Skeletal muscle satellite cell (primary cell): ENCODE measurements around the gene IFT25.
"Not testable (repeated sequence)": the region's sequence is repeated elsewhere in the genome, so short reads cannot be mapped to it uniquely, and the experiment has no call there.

Source experiments
- H3K27me3 ChIP-seq: 2 replicates; pipeline ENCODE4 v1.7.0; 2013; ENCODE audit warnings: low read length; ENCODE audit not compliant: control insufficient read depth, insufficient read depth
- H3K36me3 ChIP-seq: 2 replicates; pipeline ENCODE4 v1.7.0; 2013; ENCODE audit warnings: mild to moderate bottlenecking, control low read depth, low read length; ENCODE audit not compliant: insufficient read depth
- H3K4me1 ChIP-seq: 2 replicates; pipeline ENCODE4 v1.7.0; 2013; ENCODE audit warnings: low read length; ENCODE audit not compliant: control insufficient read depth, insufficient read depth
- H3K4me2 ChIP-seq: 2 replicates; pipeline ENCODE4 v1.7.0; 2013; ENCODE audit warnings: mild to moderate bottlenecking, low read length
- H3K4me3 ChIP-seq: 2 replicates; pipeline ENCODE4 v1.7.0; 2013; ENCODE audit warnings: low read length
- H3K9ac ChIP-seq: 2 replicates; pipeline ENCODE4 v1.7.0; 2013; ENCODE audit warnings: mild to moderate bottlenecking, low read depth, low read length, moderate library complexity
- H3K9me3 ChIP-seq: replicated peaks from 2 replicates; pipeline ENCODE4 v1.7.0; 2013; ENCODE audit warnings: mild to moderate bottlenecking, control low read depth, low read length

IFT25 gene

DNA sequence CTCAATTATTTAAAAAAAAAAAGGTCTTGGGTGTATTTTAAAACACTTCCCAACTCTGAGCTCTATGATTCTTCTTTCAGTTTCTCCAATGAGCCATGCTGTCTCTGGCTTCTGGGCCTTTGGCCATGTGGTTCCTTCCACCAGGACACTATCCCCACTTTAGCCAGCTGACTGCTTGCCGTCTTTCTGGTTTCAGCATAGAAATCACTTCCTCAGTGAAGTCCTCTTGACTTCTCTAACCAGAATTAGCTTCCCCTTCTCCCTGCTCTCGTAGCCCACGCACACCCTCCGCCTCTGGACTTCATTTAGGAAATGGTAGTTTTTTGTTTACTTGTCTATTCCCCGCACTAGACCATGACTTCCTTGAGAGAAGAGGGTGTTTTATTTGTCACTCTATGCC is 52.6 kb downstream of the IFT25 start:
- Histone ChIP-seq H3K9ac (no peak overlapping the region), H3K36me3 (no peaks in the 10 kb centered on the region), H3K4me1 (peaks cover 23% of the 10 kb centered on the region), H3K9me3 (no peaks in the 10 kb centered on the region), H3K27me3 (no peaks in the 10 kb centered on the region), H3K4me3 (no peak overlapping the region), H3K4me2 (no peak overlapping the region)

DNA sequence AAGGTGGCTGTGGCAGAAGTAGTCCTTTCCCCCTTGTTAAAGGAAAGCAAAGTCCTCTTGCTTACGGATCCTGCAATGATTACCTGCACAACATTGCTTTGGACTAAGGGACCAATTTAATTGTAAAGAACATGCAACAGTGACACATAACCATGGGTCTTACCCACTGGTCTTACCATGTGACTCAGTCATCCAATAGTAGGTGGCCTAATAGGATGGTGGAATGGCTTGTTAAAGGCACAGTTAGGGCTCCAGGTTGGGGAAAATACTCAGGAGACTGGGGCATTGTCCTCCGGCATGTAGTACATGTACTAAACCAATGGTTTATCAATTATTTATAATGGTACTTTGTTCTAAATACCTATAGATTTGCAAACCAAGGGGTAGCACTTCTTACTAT is 53.8 kb downstream of the IFT25 start:
- H3K4me3 ChIP-seq: no peak overlapping the region
- H3K27me3 ChIP-seq: no peaks in the 10 kb centered on the region
- peaks cover 4% of the 10 kb centered on the region for H3K36me3 ChIP-seq

DNA sequence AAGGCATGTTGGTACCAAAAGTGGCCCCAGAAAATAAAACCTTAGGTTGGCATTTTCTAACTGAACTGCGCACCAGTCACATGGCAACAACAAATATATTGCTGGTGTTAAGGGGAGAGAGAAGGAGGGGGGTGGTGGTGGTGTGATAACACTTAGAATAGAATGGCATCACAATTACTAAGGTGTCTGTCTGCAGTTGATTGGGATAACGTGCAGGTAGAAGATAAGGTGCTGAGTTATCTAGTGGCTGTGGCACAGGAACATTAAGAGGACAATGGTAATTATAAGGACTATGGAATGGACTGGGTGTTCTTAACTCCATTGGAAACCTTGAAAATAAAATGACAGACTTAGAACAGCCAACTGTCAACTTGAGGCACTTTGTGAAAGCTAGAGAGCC is 54.5 kb downstream of the IFT25 start:
- Histone ChIP-seq H3K36me3 (peaks cover 4% of the 10 kb centered on the region), H3K9me3 (no peaks in the 10 kb centered on the region), H3K4me1 (peaks cover 13% of the 10 kb centered on the region), H3K27me3 (no peaks in the 10 kb centered on the region), H3K4me3 (no peak overlapping the region), H3K9ac (no peak overlapping the region), H3K4me2 (no peak overlapping the region)

More for the DNA sequence above, 53.8 kb downstream of the IFT25 start:
- peaks cover 18% of the 10 kb centered on the region for H3K4me1 ChIP-seq
- H3K9me3 ChIP-seq: no peaks in the 10 kb centered on the region
- H3K9ac ChIP-seq: no peak overlapping the region
- H3K4me2 ChIP-seq: no peak overlapping the region

DNA sequence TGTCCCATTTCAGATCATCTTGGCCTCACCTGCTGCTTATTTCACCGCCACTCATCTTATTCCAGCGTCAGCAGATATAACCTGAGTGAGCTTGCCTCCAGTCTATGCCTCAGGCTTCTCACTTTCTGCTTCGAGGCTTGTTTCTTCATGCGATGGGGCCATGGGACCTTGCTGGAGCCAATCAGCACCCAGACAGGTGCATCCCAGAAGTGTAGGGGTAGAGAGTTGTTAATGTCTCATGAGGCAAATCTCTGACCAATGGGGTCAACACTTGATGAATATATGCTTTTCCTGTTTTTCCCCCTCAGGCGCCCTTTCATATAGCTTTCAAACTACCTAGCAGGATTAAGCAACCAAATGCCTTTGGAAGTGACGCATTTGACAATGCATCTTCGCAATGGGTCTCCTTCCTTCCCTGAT is 55.0 kb downstream of the IFT25 start:
- H3K27me3 ChIP-seq: no peaks in the 10 kb centered on the region
- H3K4me2 ChIP-seq: peak overlapping the region; percentile 90
- peaks cover 4% of the 10 kb centered on the region for H3K36me3 ChIP-seq
- no peaks in the 10 kb centered on the region for H3K9me3 ChIP-seq
- peak overlapping the region; percentile 95 for H3K4me3 ChIP-seq
- peak overlapping the region; percentile 88 for H3K9ac ChIP-seq
- H3K4me1 ChIP-seq: peaks cover 13% of the 10 kb centered on the region

DNA sequence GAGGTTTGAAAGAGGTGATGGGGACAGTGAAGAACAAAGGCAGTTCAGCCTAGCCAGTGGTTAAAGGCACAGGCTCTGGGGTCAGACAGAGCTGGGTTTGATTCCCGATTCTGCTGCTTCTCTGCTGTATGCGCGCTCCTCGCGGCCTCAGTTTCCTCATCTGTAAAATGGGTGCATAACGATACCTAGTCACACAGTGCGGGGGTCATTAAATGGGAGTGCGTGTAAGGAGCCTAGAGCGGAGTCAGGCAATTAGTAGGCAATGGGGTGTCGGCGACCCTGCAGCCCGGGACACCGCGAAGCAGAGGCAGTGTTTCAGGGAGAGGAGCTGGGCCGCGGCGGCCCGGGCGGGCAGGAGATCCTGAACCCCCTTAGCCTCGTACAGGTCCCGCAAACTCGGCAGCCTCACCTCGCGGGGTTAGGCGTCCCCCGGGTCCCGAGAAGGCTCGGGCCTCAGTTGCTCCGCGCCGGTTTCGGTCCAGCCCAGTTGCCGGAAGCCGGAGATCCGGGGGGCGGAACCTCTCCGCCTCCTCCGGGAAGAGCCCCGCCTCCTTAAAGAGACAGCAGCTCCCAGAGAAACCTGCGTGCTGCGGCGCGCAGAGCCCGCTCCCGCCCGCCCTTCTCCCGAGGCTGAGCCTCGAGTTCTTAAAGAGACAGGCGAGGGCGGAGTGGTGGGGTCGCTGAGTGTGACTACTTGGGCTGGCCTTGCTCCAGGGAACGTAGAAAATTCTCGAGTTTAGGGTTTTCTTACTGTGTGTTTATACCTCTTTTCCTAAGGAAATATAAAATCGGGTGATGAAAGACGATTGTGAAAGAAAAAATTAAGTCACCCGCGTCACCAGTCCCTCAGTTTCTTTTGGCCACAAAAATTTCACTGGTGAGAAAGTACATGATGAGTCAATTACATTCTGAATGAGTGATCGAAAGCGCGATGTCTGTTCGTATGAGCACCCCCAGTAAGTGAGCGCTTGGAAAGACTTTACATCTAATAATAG is 55.9 kb downstream of the IFT25 start, which contains the start of gene YIPF1:
TSS of gene YIPF1 (minus strand) at position 494 of the 995 bp plus-strand sequence. CDS start 860 bp downstream, outside the sequence.
- Histone ChIP-seq H3K9me3 (no peaks in the 10 kb centered on the region), H3K4me2 (peak within 1 kb of the TSS; percentile 90), H3K27me3 (no peaks in the 10 kb centered on the region)

DNA sequence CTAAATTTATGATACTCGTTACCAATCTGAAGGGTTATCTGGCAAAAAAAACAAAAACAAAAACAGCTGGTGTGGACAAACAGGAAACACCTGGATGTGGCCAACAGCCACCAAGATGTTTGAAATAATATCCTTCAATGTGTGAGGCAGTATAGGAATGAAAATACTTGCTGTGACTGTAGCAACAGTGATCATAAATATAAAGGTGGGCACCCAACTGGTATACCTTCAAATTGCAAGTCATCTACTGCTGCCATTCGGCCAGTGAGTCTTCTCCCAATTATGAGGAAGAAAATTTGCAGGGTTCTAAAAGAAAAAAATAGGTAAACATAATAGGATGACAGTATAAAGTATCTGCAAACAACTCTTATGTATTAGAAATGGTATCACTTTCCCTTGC is 56.8 kb downstream of the IFT25 start:
- Histone ChIP-seq H3K27me3 (no peaks in the 10 kb centered on the region), H3K4me2 (peak overlapping the region; percentile 90), H3K36me3 (peaks cover 14% of the 10 kb centered on the region), H3K4me1 (peaks cover 13% of the 10 kb centered on the region), H3K9me3 (no peaks in the 10 kb centered on the region), H3K9ac (peak overlapping the region; percentile 88), H3K4me3 (peak overlapping the region; percentile 95)

More for the DNA sequence above, 55.9 kb downstream of the IFT25 start, which contains the start of gene YIPF1:
- peaks cover 10% of the 10 kb centered on the region for H3K36me3 ChIP-seq
- peak within 1 kb of the TSS; percentile 88 for H3K9ac ChIP-seq
- peak within 1 kb of the TSS; percentile 95 for H3K4me3 ChIP-seq
- H3K4me1 ChIP-seq: peaks cover 13% of the 10 kb centered on the region

DNA sequence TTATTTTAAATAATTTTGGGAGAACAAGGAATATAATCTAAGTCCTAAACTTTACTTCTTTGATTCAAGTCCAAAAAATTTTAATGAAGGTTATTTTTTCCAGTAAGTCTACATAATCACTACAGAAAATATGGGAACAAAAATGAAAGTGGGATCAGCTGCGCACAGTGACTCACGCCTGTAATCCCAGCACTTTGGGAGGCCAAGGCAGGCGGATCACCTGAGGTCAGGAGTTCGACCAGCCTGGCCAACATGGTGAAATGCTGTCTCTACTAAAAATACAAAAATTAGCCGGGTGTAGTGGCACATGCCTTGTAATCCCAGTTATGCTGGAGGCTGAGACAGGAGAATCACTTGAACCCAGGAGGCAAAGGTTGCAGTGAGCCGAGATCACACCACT is 61.9 kb downstream of the IFT25 start:
- H3K4me3 ChIP-seq, H3K27me3 ChIP-seq, H3K9me3 ChIP-seq, H3K4me1 ChIP-seq, H3K9ac ChIP-seq, H3K4me2 ChIP-seq: not testable (repeated sequence)
- peaks cover 23% of the 10 kb centered on the region for H3K36me3 ChIP-seq

DNA sequence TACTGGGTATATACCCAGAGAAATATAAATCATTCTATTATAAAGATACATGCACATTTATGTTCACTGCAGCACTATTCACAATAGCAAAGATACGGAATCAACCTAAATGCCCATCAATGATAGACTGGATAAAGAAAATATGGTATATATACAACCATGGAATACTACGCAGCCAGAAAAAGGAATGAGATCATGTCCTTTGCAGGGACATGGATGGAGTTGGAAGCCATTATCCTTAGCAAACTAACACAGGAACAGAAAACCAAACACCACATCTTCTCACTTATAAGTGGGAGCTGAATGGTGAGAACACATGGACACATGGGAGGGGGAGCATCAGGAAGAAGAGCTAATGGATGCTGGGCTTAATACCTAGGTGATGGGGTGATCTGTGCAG is 63.6 kb downstream of the IFT25 start:
- H3K36me3 ChIP-seq: peaks cover 31% of the 10 kb centered on the region
- not testable (repeated sequence) for H3K27me3 ChIP-seq, H3K4me3 ChIP-seq, H3K4me1 ChIP-seq, H3K4me2 ChIP-seq, H3K9ac ChIP-seq, H3K9me3 ChIP-seq

DNA sequence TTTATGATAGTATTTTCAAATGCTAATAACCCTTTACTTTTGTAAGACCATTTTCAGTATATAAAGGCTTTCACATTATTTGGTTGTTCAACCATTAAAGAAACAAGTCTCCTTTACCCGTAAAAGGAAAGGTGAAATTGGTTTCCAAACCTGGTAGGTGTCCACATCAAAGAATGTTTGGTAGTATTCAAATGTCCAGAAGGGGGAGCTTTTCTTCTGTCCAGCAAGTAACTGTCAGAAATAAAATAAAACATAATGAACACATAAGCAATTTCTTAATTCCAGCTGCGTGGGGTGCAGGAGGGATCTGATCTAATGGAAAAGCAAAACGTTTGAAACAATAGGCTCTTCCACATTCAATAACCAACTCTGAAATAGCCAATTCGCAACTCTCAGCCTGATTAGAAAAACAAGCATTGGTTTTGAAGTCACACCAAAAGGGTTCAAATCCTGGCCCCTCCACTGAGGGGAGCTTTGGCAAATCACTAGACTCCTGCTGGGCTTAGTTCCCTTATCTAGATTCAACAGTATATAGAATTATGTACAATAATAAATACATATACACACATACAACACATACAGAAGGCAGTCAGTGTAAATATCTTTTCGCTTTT is 66.9 kb downstream of the IFT25 start:
- Histone ChIP-seq H3K27me3 (no peaks in the 10 kb centered on the region), H3K9me3 (no peaks in the 10 kb centered on the region), H3K9ac (no peak overlapping the region), H3K4me1 (no peaks in the 10 kb centered on the region), H3K36me3 (peaks cover 25% of the 10 kb centered on the region), H3K4me2 (no peak overlapping the region), H3K4me3 (no peak overlapping the region)

DNA sequence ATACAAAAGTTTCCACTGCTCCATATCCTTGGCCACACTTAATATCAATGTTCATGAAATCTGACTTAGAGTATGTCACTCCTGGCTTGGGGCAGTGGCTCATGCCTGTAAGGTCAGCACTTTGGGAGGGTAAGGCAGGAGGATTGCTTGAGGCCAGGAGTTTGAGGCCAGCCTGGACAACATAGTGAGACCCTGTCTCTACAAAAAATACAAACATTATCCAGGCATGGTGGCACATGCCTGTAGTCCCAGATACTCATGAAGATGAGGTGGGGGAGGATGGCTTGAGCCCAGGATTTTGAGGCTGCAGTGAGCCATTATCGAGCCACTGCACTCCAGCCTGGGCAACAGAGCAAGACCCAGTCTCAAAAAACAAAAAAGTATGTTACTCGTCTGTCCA is 70.3 kb downstream of the IFT25 start:
- H3K36me3 ChIP-seq: peaks cover 23% of the 10 kb centered on the region
- H3K4me3 ChIP-seq: not testable (repeated sequence)

DNA sequence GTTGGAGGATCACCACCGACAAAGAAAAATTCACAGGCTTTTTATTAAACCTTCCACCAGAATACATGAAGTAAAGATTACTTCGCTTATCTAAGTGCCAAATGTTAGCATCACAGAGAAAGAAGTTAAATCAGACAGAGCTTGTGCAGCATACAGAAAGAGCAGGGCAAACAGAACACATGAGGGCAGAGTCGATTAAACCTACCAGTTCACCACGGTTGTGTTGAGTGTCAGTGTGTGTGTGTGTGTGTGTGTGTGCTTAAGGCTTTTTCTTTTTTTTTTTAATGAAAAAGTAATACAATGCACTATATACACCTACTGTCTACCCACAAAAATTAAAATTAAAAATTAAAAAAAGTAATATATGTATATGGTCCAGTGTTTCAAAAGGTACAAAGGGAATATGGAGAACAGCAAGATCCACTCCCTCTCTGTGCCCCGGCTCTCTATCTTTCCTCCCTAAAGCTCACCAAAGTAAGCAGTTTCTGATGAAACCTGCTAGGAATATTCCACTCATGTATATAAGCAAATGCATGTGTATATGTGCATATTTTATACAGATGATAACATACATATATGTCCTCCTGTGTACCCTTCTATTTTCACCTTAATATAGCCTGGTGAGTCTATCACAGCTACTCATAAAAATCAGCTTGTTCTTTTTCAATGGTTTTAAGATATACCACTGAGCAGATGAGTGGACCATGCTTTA is 73.6 kb downstream of the IFT25 start:
- peaks cover 25% of the 10 kb centered on the region for H3K36me3 ChIP-seq
- no peak overlapping the region for H3K4me2 ChIP-seq
- H3K4me1 ChIP-seq: no peaks in the 10 kb centered on the region
- H3K27me3 ChIP-seq: no peaks in the 10 kb centered on the region
- no peak overlapping the region for H3K9ac ChIP-seq
- no peaks in the 10 kb centered on the region for H3K9me3 ChIP-seq
- no peak overlapping the region for H3K4me3 ChIP-seq

More for the DNA sequence above, 70.3 kb downstream of the IFT25 start:
- H3K4me2 ChIP-seq, H3K9ac ChIP-seq, H3K4me1 ChIP-seq, H3K27me3 ChIP-seq, H3K9me3 ChIP-seq: not testable (repeated sequence)
